IMR-90 (cell line): ENCODE measurements around the gene MIEF2. TPM values are rescaled to one million over a fixed set of nuclear protein-coding genes. Genes with fewer than 3 reads are reported as not detected.

Experiments
- ATAC-seq: fragments of 200-7000 bp; cut with Tn5 transposase; 2 replicates; pipeline ENCODE4 v1.9.1; 2020; ENCODE audit warnings: low read depth, mild to moderate bottlenecking, moderate library complexity
- BruUV-seq: library from RNA; stranded (reverse); fragments of 400-500 nt; replicated peaks from 2 replicates; lab custom pipeline; 2021; lab: Mats Ljungman, UMichigan
- CTCF ChIA-PET: fragments of 300-600 bp; formaldehyde crosslinking; extraction: SDS; loops from one replicate; lab custom pipeline; 2021; ENCODE audit warnings: antibody characterized with exemption; lab: Yijun Ruan, JAX
- POLR2A ChIA-PET: fragments of 300-600 bp; sonication (Branson Sonifier 250); formaldehyde crosslinking; loops from one replicate; lab custom pipeline; 2022; ENCODE audit warnings: antibody characterized with exemption; ENCODE audit not compliant: unreplicated experiment; lab: Charles Lee
- DNase-seq: peaks from one replicate; pipeline ENCODE4 v3.0.0; 2013
- H2AFZ ChIP-seq: replicated peaks from 2 replicates; pipeline ENCODE3; 2013; ENCODE audit warnings: low read length, mild to moderate bottlenecking; ENCODE audit not compliant: poor library complexity
- H2AK5ac ChIP-seq: 2 replicates; pipeline ENCODE4 v1.6.1; 2013; ENCODE audit warnings: low read depth, low read length, inconsistent platforms
- H2AK9ac ChIP-seq: replicated peaks from 2 replicates; pipeline ENCODE3; 2013; ENCODE audit warnings: mild to moderate bottlenecking, low read depth, low read length, moderate library complexity; ENCODE audit not compliant: poor library complexity
- H2BK120ac ChIP-seq: 2 replicates; pipeline ENCODE4 v1.6.1; 2013; ENCODE audit warnings: low read depth, low read length, inconsistent platforms
- H2BK15ac ChIP-seq: 3 replicates; pipeline ENCODE4 v1.6.1; 2013; ENCODE audit warnings: low read depth, low read length, inconsistent platforms
- H2BK20ac ChIP-seq: 2 replicates; pipeline ENCODE4 v1.6.1; 2013; ENCODE audit warnings: low read depth, mild to moderate bottlenecking, inconsistent platforms, low read length, moderate library complexity
- H2BK5ac ChIP-seq: 2 replicates; pipeline ENCODE4 v1.6.1; 2013; ENCODE audit warnings: mild to moderate bottlenecking, low read depth, low read length, inconsistent platforms; ENCODE audit not compliant: poor library complexity, severe bottlenecking
- H3K14ac ChIP-seq: replicated peaks from 2 replicates; pipeline ENCODE4 v1.6.1; 2013; ENCODE audit warnings: low read depth, low read length, inconsistent platforms
- H3K18ac ChIP-seq: 2 replicates; pipeline ENCODE4 v1.6.1; 2013; ENCODE audit warnings: low read depth, low read length, control low read depth
- H3K23ac ChIP-seq: 2 replicates; pipeline ENCODE4 v1.6.1; 2013; ENCODE audit warnings: low read depth, low read length, inconsistent platforms
- H3K27ac ChIP-seq: 2 replicates; pipeline ENCODE4 v1.5.1; 2013; ENCODE audit warnings: mild to moderate bottlenecking, control low read depth, low read length; ENCODE audit not compliant: insufficient read depth
- H3K27me3 ChIP-seq: 2 replicates; pipeline ENCODE4 v1.6.1; 2013; ENCODE audit warnings: low read length; ENCODE audit not compliant: control insufficient read depth, insufficient read depth
- H3K36me3 ChIP-seq: 2 replicates; pipeline ENCODE4 v1.6.1; 2013; ENCODE audit warnings: low read length, mixed read lengths; ENCODE audit not compliant: control insufficient read depth, insufficient read depth
- H3K4ac ChIP-seq: 2 replicates; pipeline ENCODE4 v1.6.1; 2013; ENCODE audit warnings: low read depth, low read length, inconsistent platforms
- H3K4me1 ChIP-seq: 2 replicates; pipeline ENCODE4 v1.6.1; 2013; ENCODE audit warnings: low read length, mixed read lengths; ENCODE audit not compliant: control insufficient read depth, insufficient read depth
- H3K4me2 ChIP-seq: 2 replicates; pipeline ENCODE4 v1.6.1; 2013; ENCODE audit warnings: low read depth, mild to moderate bottlenecking, control low read depth, low read length, moderate library complexity
- H3K4me3 ChIP-seq: 2 replicates; pipeline ENCODE4 v1.5.1; 2013; ENCODE audit warnings: low read depth, mild to moderate bottlenecking, control low read depth, low read length, moderate library complexity; ENCODE audit not compliant: insufficient read depth
- H3K56ac ChIP-seq: 2 replicates; pipeline ENCODE4 v1.6.1; 2013; ENCODE audit warnings: low read length, inconsistent platforms; ENCODE audit not compliant: insufficient read depth; ENCODE audit errors: extremely low read depth
- H3K79me1 ChIP-seq, 2 experiments: 2 replicates each; pipeline ENCODE4 v1.6.1; 2013; ENCODE audit warnings: low read length in 2 of 2, inconsistent platforms in 1 of 2, low read depth in 1 of 2
- H3K9ac ChIP-seq: 2 replicates; pipeline ENCODE4 v1.6.1; 2013; ENCODE audit warnings: low read depth, low read length, control low read depth
- H3K9me1 ChIP-seq: 2 replicates; pipeline ENCODE4 v1.6.1; 2013; ENCODE audit warnings: low read length, inconsistent platforms; ENCODE audit not compliant: insufficient read depth
- H3K9me3 ChIP-seq: 2 replicates; pipeline ENCODE4 v1.6.1; 2013; ENCODE audit warnings: low read length; ENCODE audit not compliant: control insufficient read depth, insufficient read depth
- H4K20me1 ChIP-seq: 2 replicates; pipeline ENCODE4 v1.6.1; 2013; ENCODE audit warnings: low read length, inconsistent platforms; ENCODE audit not compliant: insufficient read depth
- H4K5ac ChIP-seq: 2 replicates; pipeline ENCODE4 v1.6.1; 2013; ENCODE audit warnings: mild to moderate bottlenecking, low read depth, low read length, control low read depth
- H4K8ac ChIP-seq, 2 experiments: 2 replicates each; pipeline ENCODE4 v1.6.1; 2013; ENCODE audit warnings: low read depth in 2 of 2, low read length in 2 of 2, control low read depth in 1 of 2, inconsistent platforms in 1 of 2
- H4K91ac ChIP-seq: 2 replicates; pipeline ENCODE4 v1.6.1; 2013; ENCODE audit warnings: low read depth, low read length, inconsistent platforms; ENCODE audit not compliant: insufficient read depth
- BHLHE40 ChIP-seq: fragments of 150-350 bp; IDR thresholded peaks from 2 replicates; pipeline ENCODE4 v1.6.1; 2016; ENCODE audit warnings: mild to moderate bottlenecking, low read depth, low read length
- CEBPB ChIP-seq: IDR thresholded peaks from 2 replicates; pipeline ENCODE4 v1.6.1; 2012; ENCODE audit warnings: low read depth, low read length, improper control_type of control experiment
- CHD1 ChIP-seq: IDR thresholded peaks from 2 replicates; pipeline ENCODE4 v1.6.1; 2012; ENCODE audit warnings: low read depth, low read length, improper control_type of control experiment
- CTCF ChIP-seq: conservative IDR thresholded peaks from 2 replicates; pipeline ENCODE4 v1.5.1; 2012; ENCODE audit warnings: mild to moderate bottlenecking, low read depth, low read length, improper control_type of control experiment
- ELK1 ChIP-seq: fragments of 150-350 bp; IDR thresholded peaks from 2 replicates; pipeline ENCODE4 v1.6.1; 2016; ENCODE audit warnings: low read depth, mild to moderate bottlenecking, low read length, moderate library complexity, borderline replicate concordance
- FOS ChIP-seq: fragments of 150-350 bp; IDR thresholded peaks from 2 replicates; pipeline ENCODE4 v1.6.1; 2016; ENCODE audit warnings: low read depth, low read length
- MAFK ChIP-seq: IDR thresholded peaks from 2 replicates; pipeline ENCODE4 v1.6.1; 2012; ENCODE audit warnings: low read depth, low read length, improper control_type of control experiment
- MAZ ChIP-seq: IDR thresholded peaks from 2 replicates; pipeline ENCODE4 v1.6.1; 2012; ENCODE audit warnings: low read depth, mild to moderate bottlenecking, low read length, improper control_type of control experiment, moderate library complexity, borderline replicate concordance
- MXI1 ChIP-seq: IDR thresholded peaks from 2 replicates; pipeline ENCODE4 v1.6.1; 2012; ENCODE audit warnings: low read depth, mild to moderate bottlenecking, low read length, moderate library complexity, borderline replicate concordance
- NFE2L2 ChIP-seq: fragments of 150-350 bp; IDR thresholded peaks from 2 replicates; pipeline ENCODE4 v1.6.1; 2016; ENCODE audit warnings: low read depth, mild to moderate bottlenecking, low read length
- POLR2A ChIP-seq: IDR thresholded peaks from 2 replicates; pipeline ENCODE4 v1.6.1; 2012; ENCODE audit warnings: mild to moderate bottlenecking, low read depth, low read length
- RAD21 ChIP-seq: IDR thresholded peaks from 2 replicates; pipeline ENCODE4 v1.6.1; 2012; ENCODE audit warnings: low read length, improper control_type of control experiment
- RCOR1 ChIP-seq: IDR thresholded peaks from 2 replicates; pipeline ENCODE4 v1.6.1; 2012; ENCODE audit warnings: mild to moderate bottlenecking, low read length, improper control_type of control experiment; ENCODE audit not compliant: insufficient replicate concordance
- RFX5 ChIP-seq: IDR thresholded peaks from 2 replicates; pipeline ENCODE4 v1.8.0; 2012; ENCODE audit warnings: low read depth, mild to moderate bottlenecking, low read length, moderate library complexity
- SMC3 ChIP-seq: fragments of 150-350 bp; IDR thresholded peaks from 2 replicates; pipeline ENCODE4 v1.6.1; 2016; ENCODE audit warnings: low read depth, mild to moderate bottlenecking, antibody characterized with exemption, low read length, moderate library complexity
- WGBS, 2 experiments: methylation state at CpG; one replicate each; pipeline versions ENCODE4 v1.1.5 to v1.1.7; 2013; ENCODE audit warnings: missing lambda C conversion rate in 2 of 2; ENCODE audit not compliant: insufficient read length in 1 of 2; ENCODE audit errors: extremely low coverage in 2 of 2; 5-methylcytosine and 5-hydroxymethylcytosine counted together
- dilution Hi-C: fragments of 300-500 bp; cut with HindIII; formaldehyde crosslinking; loops from one replicate; pipeline ENCODE4 v1.14.3; 2018; ENCODE audit warnings: low sequenced_read_pairs; ENCODE audit not compliant: unreplicated experiment
- in situ Hi-C: fragments of 300-500 bp; cut with MboI; formaldehyde crosslinking; loops from 3 replicates; pipeline ENCODE4 v1.14.3; 2019; ENCODE audit warnings: low sequenced_read_pairs, inconsistent platforms, mixed read lengths
- intact Hi-C: fragments of 100-400 bp; cut with micrococcal nuclease; formaldehyde crosslinking; loops from 2 replicates; pipeline ENCODE4 v1.10.0; 2022
- polyA plus RNA-seq, 3 experiments: library from polyadenylated mRNA; depleted of rRNA; stranded (reverse); fragments of >200 nt; gene quantifications; 2 replicates each; pipeline ENCODE4 v1.2.3, GENCODE V29; 2012; ENCODE audit warnings: low replicate concordance in 1 of 3
- total RNA-seq: library from RNA; depleted of rRNA; stranded (reverse); fragments of >200 nt; gene quantifications from 2 replicates; pipeline ENCODE4 v1.2.3, GENCODE V29; 2012
- TF ChIP-seq, protein P1 (sequence below): fragments of 150-350 bp; IDR thresholded peaks from 2 replicates; pipeline ENCODE4 v1.6.1; 2017; ENCODE audit warnings: mild to moderate bottlenecking, antibody characterized with exemption, low read length, low read depth

The MIEF2 gene
- total and polyA plus RNA-seq, 2 of the 4 experiments (the other 2 are of a cell fraction): 9.1 to 26.6 TPM

GRCh38 chr17:18228176-18228682, 32.2 kb upstream of the MIEF2 start:
- Histone ChIP-seq H4K91ac (no peak overlapping the region), H3K4me1 (peaks cover 18% of the 10 kb centered on the region), H3K27ac (no peak overlapping the region), H2AK5ac (no peak overlapping the region), H2BK120ac (no peak overlapping the region), H3K18ac (no peak overlapping the region), H4K5ac (no peak overlapping the region), H2AFZ (no peak overlapping the region), H2BK15ac (no peak overlapping the region), H3K4me3 (no peak overlapping the region), H3K9me3 (no peaks in the 10 kb centered on the region), H3K27me3 (no peaks in the 10 kb centered on the region), H3K9me1 (peaks cover 14% of the 10 kb centered on the region), H2BK20ac (no peak overlapping the region), H3K23ac (no peak overlapping the region), H2BK5ac (no peak overlapping the region), H3K56ac (no peak overlapping the region), H2AK9ac (peak overlapping the region; percentile 19), H3K9ac (no peak overlapping the region), H3K79me1 (peaks cover 16 to 71% of the 10 kb centered on the region in 2 experiments), H4K20me1 (peaks cover 61% of the 10 kb centered on the region), H3K4me2 (no peak overlapping the region), H3K14ac (no peak overlapping the region), H3K4ac (no peak overlapping the region), H4K8ac (no peak overlapping the region), H3K36me3 (peaks cover 13% of the 10 kb centered on the region; the same call in 1 of the 2 replicates)
- CTCF ChIA-PET: no interaction called here
- dilution Hi-C loops: no loop called here
- 88% methylated on average over 4 of the region's 10 CpGs; no CpG with 5 or more reads in 1 of the 2 experiments for WGBS, 2 experiments
- no TSS peak for BruUV-seq
- in situ Hi-C loops: no loop called here
- TF ChIP-seq CTCF: no peak
- TF ChIP-seq MXI1: no peak
- no peak for TF ChIP-seq RCOR1
- no peak for TF ChIP-seq RFX5
- TF ChIP-seq, protein P1, sequence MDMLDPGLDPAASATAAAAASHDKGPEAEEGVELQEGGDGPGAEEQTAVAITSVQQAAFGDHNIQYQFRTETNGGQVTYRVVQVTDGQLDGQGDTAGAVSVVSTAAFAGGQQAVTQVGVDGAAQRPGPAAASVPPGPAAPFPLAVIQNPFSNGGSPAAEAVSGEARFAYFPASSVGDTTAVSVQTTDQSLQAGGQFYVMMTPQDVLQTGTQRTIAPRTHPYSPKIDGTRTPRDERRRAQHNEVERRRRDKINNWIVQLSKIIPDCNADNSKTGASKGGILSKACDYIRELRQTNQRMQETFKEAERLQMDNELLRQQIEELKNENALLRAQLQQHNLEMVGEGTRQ: no peak
- TF ChIP-seq BHLHE40: no peak
- no peak for TF ChIP-seq ELK1
- no peak for TF ChIP-seq SMC3
- no peak for TF ChIP-seq MAZ
- no peak for TF ChIP-seq RAD21
- TF ChIP-seq MAFK: no peak
- no peak for TF ChIP-seq NFE2L2
- TF ChIP-seq FOS: no peak
- TF ChIP-seq POLR2A: no peak
- TF ChIP-seq CEBPB: no peak
- TF ChIP-seq CHD1: no peak
- DNase-seq (no peak), ATAC-seq (no peak)
- intact Hi-C loops: no loop called here
- POLR2A ChIA-PET: no interaction called here
